Muscle of back (tissue), 11 donors: ENCODE measurements around the gene MT1H. TPM values are rescaled to one million over a fixed set of nuclear protein-coding genes. Genes with fewer than 3 reads are reported as not detected.

Experiments used
- DNase-seq, 3 donors: peaks; one replicate each; pipeline versions ENCODE4 v3.0.0 to v3.0.0-alpha.2; 2013
- polyA plus RNA-seq, 10 donors: library from polyadenylated mRNA; unstranded; fragments of 120-200 nt; gene quantifications; one replicate each; pipeline ENCODE4 v1.2.1, GENCODE V29; 2013; ENCODE audit not compliant: insufficient read length in 10 of 10

The MT1H gene
- polyA plus RNA-seq, 10 donors = 0.81 to 1.2 TPM; not detected in 8

DNA sequence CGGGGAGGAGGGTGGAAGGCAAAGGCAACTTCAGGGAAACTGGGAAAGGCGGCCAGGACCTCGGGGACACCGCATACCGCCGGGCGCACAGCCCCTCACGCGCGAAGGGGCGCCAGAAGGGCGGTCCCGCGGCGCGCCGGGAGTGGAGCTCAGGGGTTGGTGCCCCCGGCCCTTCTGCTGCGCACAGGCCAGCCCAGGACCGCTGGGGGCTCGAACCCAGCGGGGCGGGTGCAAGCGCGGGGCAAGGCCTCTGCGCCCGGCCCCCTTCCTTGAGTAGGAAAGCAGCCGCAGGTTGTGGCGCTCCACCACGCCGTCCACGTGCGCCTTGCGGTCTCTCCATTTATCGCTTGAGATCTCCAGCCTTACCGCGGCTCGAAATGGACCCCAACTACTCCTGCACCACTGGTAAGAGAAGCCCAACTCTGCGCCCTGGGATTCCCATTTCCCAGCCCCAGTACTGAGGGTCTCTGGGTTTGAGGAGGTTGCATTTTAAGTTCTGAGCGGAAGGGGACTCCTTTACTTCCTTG lies 34.1 kb upstream of the MT1H start:
- no peak for DNase-seq

DNA sequence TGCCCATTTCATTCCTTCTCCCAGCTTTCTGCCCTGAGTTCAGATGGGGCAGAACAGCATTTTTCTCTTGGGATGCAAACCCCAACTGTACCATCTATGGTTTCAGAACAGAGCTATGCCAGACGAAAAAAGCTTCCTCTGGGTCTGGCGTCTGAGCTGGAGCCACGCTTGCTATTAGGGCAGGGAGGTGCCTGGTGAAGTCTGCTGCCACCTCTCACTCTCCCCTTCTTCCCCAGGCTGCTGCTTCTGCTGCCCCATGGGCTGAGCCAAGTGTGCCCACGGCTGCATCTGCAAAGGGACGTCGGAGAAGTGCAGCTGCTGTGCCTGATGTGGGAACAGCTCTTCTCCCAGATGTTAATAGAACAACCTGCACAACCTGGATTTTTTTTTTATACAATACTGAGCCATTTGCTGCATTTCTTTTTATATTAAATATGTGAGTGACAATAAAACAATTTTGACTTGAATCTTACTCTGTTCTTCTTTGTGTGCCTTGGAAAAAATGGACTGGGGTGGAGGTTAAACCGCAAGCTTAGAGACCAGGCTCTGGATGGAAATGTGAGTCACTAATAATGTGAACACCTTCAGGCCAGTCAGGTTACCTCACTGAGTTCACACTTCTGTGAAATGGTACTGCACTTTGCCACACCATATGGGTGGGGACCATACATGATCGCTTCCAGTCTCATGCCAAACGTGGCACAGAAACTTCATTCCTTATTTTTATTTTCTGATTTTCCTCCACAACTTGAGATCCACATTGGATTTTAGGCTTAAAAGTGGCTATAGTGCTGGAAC lies 32.8 kb upstream of the MT1H start:
- DNase-seq = no peak

DNA sequence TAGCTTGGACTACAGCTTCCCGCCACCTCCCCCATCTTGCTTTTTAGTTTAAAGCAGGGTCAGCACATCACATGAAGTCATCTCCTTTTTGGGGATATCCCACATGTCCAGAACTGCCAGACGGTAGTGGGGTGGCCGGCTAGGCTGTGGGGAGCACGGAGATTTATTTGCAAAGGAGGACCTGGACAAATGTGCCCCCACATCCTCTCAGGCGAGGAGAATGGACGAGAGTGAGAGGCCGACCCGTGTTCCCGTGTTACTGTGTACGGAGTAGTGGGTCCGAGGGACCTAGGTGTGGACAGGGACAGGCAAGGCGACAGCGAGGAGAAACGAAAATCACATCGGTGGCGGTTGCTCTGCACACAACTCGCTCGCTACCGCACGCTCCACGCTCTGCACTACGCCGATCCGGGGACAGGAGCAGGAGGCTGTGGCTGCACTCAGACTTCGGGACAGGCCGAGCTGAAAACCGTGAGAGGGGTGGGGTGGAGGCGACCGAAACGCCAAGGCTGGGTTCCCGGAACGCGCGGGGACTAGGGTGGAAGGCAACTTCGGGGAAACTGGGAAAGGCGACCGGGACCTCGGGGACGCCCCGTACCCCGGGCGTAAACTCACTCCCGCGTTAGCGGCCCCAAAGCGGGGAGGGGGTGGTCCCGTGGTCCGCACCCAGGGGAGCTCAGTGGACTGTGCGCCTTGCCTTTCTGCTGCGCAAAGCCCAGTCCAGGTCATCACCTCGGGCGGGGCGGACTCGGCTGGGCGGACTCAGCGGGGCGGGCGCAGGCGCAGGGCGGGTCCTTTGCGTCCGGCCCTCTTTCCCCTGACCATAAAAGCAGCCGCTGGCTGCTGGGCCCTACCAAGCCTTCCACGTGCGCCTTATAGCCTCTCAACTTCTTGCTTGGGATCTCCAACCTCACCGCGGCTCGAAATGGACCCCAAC lies 31.5 kb upstream of the MT1H start, which contains the start of gene MT1A:
Gene MT1A, plus strand, starts transcription at position 853 of the 937 bp plus-strand sequence. Its CDS starts 73 bp downstream, at position 926.
- peak in 2 of 3 donors; percentile 47 to 64 for DNase-seq

DNA sequence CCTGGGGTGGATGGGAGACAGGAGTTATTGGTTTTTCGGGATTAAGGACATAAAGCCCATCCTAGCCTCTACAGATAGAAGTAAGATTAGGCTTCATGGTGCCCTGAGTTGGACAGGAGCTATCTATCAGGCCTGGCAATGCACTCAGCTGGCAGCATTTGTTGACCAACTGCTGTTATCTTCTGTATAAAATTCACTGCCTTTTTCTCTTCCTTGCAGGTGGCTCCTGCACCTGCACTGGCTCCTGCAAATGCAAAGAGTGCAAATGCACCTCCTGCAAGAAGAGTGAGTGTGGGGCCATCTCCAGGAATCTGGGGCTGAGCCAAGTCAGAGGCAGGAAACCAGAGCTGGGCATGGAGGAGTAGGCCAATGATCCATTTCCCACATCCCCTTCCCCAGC lies 30.6 kb upstream of the MT1H start:
- no peak for DNase-seq

DNA sequence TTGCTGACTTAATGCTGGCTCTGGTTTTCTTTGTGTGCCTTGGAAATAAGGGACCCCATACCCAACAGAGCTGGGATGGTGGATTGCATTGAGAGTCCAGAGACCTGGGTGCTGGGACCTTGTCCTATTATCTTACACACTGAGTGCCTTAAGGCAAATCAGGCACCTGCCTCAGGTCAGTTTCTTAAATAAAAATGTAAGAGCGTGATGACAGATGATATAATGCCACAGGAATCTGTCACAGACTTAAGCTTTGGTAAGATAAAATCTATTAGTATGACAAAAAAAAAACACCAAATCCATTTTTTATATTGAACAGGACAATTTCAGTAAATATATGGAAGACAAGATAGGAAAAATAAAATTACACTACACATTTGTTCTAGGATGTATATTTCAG lies 29.5 kb upstream of the MT1H start:
- no peak for DNase-seq

DNA sequence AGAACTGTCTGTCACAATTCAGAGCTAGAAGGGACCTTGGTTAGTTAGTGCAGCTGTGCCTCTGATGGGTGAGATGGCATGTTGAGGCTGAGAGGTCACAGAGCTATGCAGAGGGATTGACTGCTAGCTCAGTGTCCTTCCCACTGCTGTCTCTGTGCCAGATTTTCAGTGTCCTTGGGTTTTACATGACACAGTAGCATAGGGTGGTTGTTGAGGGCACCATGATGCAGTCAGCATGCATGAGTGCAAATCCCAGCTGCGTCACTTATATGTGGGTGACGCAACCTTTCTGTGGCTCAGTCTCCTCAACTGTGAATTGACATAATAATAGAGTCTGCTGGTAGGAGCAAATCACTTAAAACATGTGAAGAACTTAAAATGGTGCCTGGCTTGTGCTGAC lies 28.4 kb upstream of the MT1H start:
- no peak for DNase-seq

DNA sequence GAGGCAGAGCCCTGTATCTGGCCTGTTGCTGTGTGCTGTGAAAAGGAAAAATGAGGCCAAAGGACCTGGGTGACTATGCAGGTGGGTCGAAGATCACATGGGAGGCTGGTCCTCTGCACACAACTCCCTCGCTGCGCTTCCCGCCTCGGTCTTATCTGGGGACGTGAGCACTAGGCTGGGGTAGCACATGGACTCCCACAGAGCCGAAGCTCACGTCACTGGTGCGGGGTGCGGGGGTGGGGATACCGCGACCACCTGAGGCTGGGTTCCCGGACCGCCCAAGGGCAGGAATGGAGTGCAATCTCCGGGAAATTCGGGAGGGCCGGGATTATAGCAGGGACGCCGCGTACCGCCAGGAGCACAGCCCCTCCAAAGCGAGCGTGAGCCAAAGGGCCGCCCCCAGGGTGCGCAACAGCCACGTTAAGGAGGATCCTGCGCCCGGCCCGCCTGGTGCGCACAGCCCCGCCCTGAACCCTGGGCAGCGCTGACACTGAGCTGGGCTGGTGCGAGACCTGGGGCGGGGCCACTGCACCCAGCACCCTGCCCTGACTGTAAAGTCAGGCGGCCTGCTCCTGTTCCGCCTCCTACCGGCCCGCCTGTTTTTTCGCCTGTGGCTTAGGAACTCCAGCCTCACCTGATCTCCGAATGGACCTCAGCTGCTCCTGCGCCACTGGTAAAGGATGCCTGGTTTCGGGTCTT lies 26.4 kb upstream of the MT1H start:
- DNase-seq = peak in 1 of 3 donors; percentile 28

DNA sequence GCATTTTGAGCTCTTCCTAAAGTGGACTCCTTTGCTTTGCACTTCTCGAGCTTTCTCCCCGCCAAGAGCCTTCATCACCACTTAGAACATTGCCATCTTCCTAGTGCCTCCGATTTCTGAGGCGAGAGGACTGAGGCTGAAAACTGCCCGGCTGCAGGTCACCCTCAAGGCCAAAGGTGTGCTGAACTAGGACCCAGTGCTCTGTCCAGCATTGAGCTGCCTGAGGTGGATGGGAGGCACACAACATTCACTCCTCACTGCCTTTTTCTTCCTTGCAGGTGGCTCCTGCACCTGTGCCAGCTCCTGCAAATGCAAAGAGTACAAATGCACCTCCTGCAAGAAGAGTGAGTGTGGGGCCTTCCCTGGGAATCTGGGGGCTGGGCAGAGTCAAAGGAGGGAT lies 25.8 kb upstream of the MT1H start:
- DNase-seq = no peak

DNA sequence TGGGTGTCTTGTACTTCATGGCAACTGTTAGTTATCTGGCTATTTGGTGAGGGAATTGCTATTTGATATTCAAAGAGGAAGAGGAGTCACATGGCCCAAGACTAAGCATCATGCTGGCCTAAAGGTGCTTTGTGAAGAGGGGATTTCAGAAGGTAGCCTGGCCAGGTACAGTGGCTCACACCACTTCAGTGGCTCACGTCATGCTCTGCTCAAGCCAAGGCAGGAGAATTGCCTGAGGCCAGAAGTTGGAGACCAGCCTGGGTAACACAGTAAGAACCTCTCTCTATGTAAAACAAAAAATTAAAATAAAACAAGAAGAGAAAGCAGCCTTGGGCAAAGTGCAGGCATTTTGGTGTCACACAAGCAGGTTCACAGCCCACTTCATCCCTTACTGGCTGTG lies 24.3 kb upstream of the MT1H start:
- no peak for DNase-seq

DNA sequence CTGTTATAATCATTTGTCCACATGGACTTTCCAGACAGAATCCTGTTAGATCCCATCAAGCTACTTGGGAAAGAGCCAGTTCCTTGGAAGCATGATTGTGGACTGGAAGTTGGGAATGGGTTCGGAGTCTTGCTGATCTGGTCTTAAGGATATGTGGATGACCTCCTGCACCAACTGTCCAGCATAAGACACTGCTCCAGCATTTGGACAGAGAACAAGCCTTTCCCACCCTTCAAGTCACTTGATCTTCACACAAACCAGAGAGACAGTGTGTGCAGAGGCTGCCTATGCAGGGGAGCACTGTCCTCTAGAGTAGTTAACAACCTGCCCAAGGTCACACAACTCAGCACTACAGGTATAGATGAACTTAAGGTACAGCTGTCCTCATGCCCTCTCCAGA lies 23.8 kb upstream of the MT1H start:
- DNase-seq = no peak

DNA sequence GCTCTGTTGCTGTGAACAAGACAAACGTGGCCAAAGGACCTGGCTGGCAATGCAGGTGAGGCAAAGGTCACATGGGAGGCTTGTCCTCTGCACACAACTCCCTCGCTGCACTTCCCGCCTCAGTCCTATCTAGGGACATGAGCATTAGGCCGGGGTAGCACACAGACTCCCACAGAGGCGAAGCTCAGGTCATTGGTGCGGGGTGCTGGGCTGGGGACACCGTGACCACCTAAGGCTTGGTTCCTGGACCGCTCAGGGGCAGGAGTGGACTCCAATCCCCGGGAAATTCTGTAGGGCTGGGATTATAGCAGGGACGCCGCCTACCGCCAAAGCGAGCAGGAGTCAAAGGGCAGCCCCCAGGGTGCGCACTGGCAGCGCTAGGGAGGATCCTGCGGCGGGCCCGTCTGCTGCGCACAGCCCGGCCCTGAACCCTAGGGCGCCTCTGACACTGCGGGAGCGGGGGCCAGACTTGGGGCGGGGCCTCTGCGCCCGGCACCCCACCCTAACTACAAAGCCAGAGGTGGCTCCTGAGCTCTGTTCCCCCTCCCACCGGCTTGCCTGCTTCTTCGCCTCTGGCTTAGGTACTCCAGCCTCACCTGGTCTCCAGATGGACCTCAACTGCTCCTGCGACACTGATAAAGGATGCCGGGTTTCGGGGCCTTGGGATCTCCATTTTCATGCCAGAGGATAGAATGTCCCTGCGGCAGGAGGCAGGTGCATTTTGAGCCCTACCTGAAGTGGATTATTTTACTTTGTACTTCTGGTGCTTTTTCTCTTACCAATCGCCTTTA lies 21.8 kb upstream of the MT1H start:
- DNase-seq = no peak

DNA sequence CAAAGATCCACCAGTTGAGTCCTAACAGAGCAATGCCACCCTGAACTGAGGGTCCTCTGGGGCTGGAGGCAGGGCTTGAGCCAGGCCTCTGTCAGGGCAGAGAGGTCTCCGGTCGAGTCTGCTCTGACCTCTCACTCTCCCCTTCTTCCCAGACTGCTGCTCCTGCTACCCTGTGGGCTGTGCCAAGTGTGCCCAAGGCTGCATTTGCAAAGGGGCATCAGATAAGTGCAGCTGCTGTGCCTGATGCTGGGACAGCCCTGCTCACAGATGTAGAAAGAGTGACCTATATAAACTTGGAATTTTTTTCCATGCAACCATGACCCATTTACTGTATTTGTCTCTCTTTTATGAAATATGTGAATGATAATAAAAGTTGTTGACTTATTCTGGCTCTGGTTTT lies 20.3 kb upstream of the MT1H start:
- no peak for DNase-seq

DNA sequence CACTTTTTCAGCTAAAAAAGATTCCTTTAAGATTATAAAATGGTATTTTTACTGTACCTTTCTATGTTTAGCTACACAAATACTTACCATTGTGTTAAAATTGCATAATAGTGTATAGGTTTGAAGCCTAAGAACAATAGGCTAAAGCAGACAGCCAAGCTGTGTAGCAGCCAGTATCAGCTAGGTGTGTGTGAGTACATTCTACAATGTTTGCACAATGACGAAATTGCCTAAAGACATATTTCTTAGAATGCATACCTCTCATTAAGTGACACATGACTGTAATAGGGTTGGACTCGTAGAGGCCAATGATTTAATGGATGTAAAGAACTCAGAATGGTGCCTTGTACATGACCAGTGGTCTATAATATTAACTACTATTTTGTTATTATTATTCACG lies 19.8 kb upstream of the MT1H start:
- DNase-seq = no peak

DNA sequence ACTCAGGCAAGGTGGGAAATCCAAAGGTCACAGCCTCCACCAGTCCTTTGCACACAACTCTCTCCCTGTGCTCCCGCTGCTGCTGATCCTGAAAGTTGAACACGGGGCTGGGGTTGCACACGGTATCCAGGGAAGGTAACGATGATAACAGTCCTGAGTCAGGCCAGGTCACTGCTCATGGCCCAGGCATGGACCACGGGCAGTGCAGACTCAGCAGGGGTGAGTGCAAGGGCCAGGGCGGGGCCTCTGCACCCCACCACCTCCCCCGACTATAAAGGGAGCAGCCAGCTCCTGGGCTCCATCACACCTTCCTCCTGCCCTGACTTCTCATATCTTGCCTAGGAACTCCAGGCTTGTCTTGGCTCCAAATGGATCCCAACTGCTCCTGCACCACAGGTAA lies 18.0 kb upstream of the MT1H start, which contains the start of gene MT1B:
Gene MT1B, plus strand, starts transcription at position 301 of the 400 bp plus-strand sequence. Its CDS starts 68 bp downstream, at position 369.
- DNase-seq = no peak

DNA sequence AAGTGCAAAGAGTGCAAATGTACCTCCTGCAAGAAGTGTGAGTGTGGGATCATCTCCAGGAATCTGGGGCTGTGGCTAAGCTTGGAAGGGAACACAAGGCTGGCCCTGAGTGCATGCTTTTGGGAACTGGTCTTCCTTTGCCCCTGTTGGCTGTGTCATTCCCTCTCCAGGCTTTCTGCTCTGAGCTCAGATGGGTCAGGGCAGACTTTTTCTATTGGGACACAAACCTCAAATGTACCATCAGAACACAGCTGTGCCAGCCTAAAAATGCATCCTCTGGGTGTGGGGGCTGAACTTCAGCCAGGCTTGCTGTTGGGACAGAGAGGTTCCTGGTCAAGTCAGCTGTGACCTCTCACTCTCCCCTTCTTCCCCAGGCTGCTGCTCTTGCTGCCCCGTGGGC lies 17.0 kb upstream of the MT1H start:
- no peak for DNase-seq

DNA sequence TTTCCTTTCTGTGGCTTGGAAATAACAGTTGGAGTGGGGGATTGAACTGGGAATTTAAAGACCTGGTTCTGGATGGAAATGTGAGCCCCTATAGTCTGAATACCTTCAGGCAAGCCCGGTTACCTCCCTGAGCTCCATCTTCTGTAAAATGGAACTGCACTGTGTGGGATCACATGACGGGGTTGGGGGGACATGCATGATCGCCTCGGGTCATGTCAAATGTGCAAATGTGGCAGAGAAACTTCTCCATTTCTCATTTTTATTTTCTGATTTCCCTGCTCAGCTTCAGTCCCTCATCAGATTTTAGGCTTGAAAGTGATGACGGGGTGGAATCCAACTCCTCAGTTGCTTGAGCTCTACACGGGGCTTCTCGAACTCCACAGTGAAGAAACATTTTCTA lies 16.4 kb upstream of the MT1H start:
- DNase-seq = no peak

DNA sequence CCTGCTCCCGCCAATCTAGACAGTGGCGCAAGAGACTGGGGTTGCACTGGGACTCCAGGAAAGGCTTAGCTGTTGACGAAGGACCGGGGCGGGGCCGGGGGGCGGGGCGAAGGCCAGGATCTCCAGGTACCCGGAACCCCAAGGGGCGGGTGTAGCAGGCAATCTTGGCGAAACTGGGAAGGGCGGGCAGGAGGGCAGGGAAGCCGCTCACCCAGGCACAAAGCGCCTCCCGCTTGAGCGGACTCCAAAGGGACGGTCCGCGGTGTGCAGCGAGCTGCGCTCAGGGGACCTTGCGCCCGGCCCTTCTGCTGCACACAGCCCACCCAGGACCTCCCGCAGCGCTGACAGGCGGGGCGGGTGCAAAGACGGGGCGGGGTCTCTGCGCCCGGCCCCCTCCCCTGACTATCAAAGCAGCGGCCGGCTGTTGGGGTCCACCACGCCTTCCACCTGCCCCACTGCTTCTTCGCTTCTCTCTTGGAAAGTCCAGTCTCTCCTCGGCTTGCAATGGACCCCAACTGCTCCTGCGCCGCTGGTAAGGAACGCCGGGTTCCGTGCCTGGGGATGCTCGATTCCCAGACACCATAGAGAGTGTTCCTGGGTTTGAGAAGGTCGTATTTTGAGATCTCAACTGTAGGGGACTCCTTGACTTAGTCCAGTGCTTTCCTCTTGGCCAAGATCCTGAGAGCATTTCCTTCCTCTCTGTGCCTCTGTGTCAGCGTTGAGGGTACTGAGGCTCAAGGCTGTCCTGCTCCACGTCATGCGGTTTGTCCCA lies 11.9 kb upstream of the MT1H start, which contains the start of gene MT1F:
Gene MT1F, plus strand, starts transcription at position 405 of the 772 bp plus-strand sequence. Its CDS starts 100 bp downstream, at position 505.
- no peak for DNase-seq

DNA sequence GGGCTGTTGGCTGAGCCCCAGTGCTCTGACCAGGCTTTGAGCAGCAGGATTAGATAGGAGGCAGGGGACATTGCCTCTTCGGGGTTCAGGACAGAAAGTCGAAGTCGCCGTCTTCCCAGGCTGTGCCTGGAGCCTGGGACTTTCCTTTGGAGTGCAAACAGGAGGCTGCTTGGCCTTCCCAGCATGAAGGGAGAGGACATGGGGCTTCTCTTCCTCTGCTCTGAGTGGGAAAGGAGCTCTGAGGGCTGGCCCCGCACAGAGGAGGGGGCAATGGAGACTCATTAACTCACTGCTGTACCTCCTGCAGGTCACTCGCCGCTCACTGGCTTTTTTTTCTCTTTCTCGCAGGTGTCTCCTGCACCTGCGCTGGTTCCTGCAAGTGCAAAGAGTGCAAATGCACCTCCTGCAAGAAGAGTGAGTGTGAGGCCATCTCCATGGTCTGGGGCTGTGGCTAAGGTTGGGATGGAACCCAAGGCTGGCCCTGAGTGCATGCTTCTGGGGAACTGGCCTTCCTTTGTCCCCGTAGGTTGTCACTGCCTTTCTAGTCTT lies 11.2 kb upstream of the MT1H start:
- DNase-seq = no peak
